Umbilical cord (tissue), 2 donors: Measurements from ENCODE around the gene JAK3. TPM values are rescaled to one million over a fixed set of nuclear protein-coding genes. Genes with fewer than 3 reads are reported as not detected.
"Not testable (repeated sequence)": the region's sequence is repeated elsewhere in the genome, so short reads cannot be mapped to it uniquely, and the experiment has no call there.

ENCODE experiments used
- DNase-seq: peaks from one replicate; pipeline ENCODE4 v3.0.0-alpha.2; 2015; ENCODE audit warnings: low spot score
- total RNA-seq: library from RNA; depleted of rRNA; stranded (reverse); fragments of >200 nt; gene quantifications from one replicate; pipeline ENCODE4 v1.2.3, GENCODE V29; 2014; ENCODE audit warnings: low replicate concordance; ENCODE audit not compliant: insufficient read depth

Gene JAK3
- total RNA-seq, 1 donor from 2014 or later = 32.7 TPM

- DNase-seq = no peak
Measured at GRCh38 chr19:17807731-17808316, 40.0 kb downstream of the JAK3 start.

GRCh38 chr19:17806945-17807344 is 40.8 kb downstream of the JAK3 start:
- no peak for DNase-seq

GRCh38 chr19:17805427-17805826 is 42.4 kb downstream of the JAK3 start:
- DNase-seq = no peak

- DNase-seq = no peak
Measured at GRCh38 chr19:17803264-17803896, 44.4 kb downstream of the JAK3 start.

- DNase-seq = no peak
Measured at GRCh38 chr19:17802137-17802858, 45.5 kb downstream of the JAK3 start.

- DNase-seq = not testable (repeated sequence)
Measured at GRCh38 chr19:17798599-17798998, 49.2 kb downstream of the JAK3 start.

GRCh38 chr19:17797424-17798201 is 50.2 kb downstream of the JAK3 start:
- DNase-seq = no peak

GRCh38 chr19:17796838-17797423 is 50.9 kb downstream of the JAK3 start:
- DNase-seq = no peak

GRCh38 chr19:17796013-17796837 is 51.6 kb downstream of the JAK3 start:
- DNase-seq = no peak

GRCh38 chr19:17795495-17795856 is 52.3 kb downstream of the JAK3 start:
- DNase-seq = no peak

GRCh38 chr19:17794731-17795494 is 52.9 kb downstream of the JAK3 start, which contains the start of gene B3GNT3:
Gene B3GNT3, plus strand, starts transcription at chr19:17795138. Its CDS starts 12,670 bp downstream, at chr19:17807808.
- peak; percentile 29 for DNase-seq

GRCh38 chr19:17794412-17794730 is 53.4 kb downstream of the JAK3 start:
- no peak for DNase-seq

GRCh38 chr19:17790059-17790780 is 57.6 kb downstream of the JAK3 start:
- no peak for DNase-seq

- DNase-seq = no peak
Measured at GRCh38 chr19:17788632-17789031, 59.1 kb downstream of the JAK3 start.

GRCh38 chr19:17787274-17787913 is 60.4 kb downstream of the JAK3 start:
- DNase-seq = no peak

GRCh38 chr19:17784201-17785008 is 63.4 kb downstream of the JAK3 start:
- peak; percentile 61 for DNase-seq

- DNase-seq = not testable (repeated sequence)
Measured at GRCh38 chr19:17783721-17784120, 64.1 kb downstream of the JAK3 start.

- no peak for DNase-seq
Measured at GRCh38 chr19:17780781-17781180, 67.0 kb downstream of the JAK3 start.
